Upper lobe of left lung (tissue), 4 donors: ENCODE measurements around the gene SPAM1.

Source experiments
- CTCF ChIP-seq, 6 experiments: fragments of 450-650 bp in 4 of 6; fragments of 200-600 bp in 2 of 6; sonication (generic) in 2 of 6; IDR thresholded peaks; one replicate each; pipeline ENCODE4 v1.5.1; 2016 to 2019; ENCODE audit warnings: antibody characterized with exemption in 6 of 6
- EP300 ChIP-seq, 4 donors: sonication (generic); formaldehyde crosslinking; IDR thresholded peaks; one replicate each; pipeline ENCODE4 v1.5.1; 2017; ENCODE audit warnings: antibody characterized with exemption in 4 of 4, control low read depth in 2 of 4
- POLR2AphosphoS5 ChIP-seq, 2 donors: sonication (generic); formaldehyde crosslinking; IDR thresholded peaks; one replicate each; pipeline ENCODE4 v1.5.1; 2017; ENCODE audit warnings: antibody characterized with exemption in 2 of 2

- TF ChIP-seq CTCF (IDR thresholded peaks at IDR 0.05): no peak
- TF ChIP-seq POLR2AphosphoS5 (IDR thresholded peaks at IDR 0.05): no peak
- no peak for TF ChIP-seq EP300 (IDR thresholded peaks at IDR 0.05)
Measured at GRCh38 chr7:123923599-123923998, 1.4 kb upstream of the SPAM1 start.
